CD4-positive, CD25-positive, alpha-beta regulatory T cell (primary cell): ENCODE measurements around the gene SCEL. TPM values are rescaled to one million over a fixed set of nuclear protein-coding genes. Genes with fewer than 3 reads are reported as not detected.

Experiments
- ATAC-seq, 2 donors: fragments of 150-1000 bp; cut with Tn5 transposase; one replicate each; pipeline ENCODE4 v1.10.0; 2021; ENCODE audit warnings: low read depth in 2 of 2, moderate number of reproducible peaks in 2 of 2, moderate library complexity in 1 of 2
- DNase-seq, 3 donors: peaks; one replicate each; pipeline versions ENCODE4 v3.0.0 to v3.0.0-alpha.2; 2012 to 2022; ENCODE audit warnings: mixed read lengths in 1 of 3
- H3K27ac ChIP-seq: one replicate; pipeline ENCODE4 v1.7.0; 2013; ENCODE audit warnings: mild to moderate bottlenecking, low read length; ENCODE audit not compliant: insufficient read depth, poor library complexity, severe bottlenecking
- H3K27me3 ChIP-seq: one replicate; pipeline ENCODE4 v1.7.0; 2013; ENCODE audit warnings: low read length; ENCODE audit not compliant: control insufficient read depth, insufficient read depth
- H3K36me3 ChIP-seq: one replicate; pipeline ENCODE4 v1.7.0; 2013; ENCODE audit warnings: mild to moderate bottlenecking, low read length, moderate library complexity; ENCODE audit not compliant: control insufficient read depth, insufficient read depth
- H3K4me1 ChIP-seq: 2 replicates; pipeline ENCODE4 v1.7.0; 2013; ENCODE audit warnings: mild to moderate bottlenecking, low read length; ENCODE audit not compliant: insufficient read depth, control insufficient read depth, poor library complexity, severe bottlenecking
- H3K4me3 ChIP-seq: one replicate; pipeline ENCODE4 v1.7.0; 2013; ENCODE audit warnings: low read depth, mild to moderate bottlenecking, low read length, moderate library complexity
- H3K9me3 ChIP-seq, 2 experiments: 1 replicate in 1 of 2; 2 replicates in 1 of 2; pipeline ENCODE4 v1.7.0; 2013; ENCODE audit warnings: low read length in 2 of 2, mild to moderate bottlenecking in 1 of 2, moderate library complexity in 1 of 2; ENCODE audit not compliant: control insufficient read depth in 2 of 2
- H3K27ac Mint-ChIP-seq, 3 donors: one replicate each; pipeline ENCODE4 v1.8.0; 2020 to 2022; ENCODE audit warnings: mild to moderate bottlenecking in 3 of 3, mixed read lengths in 3 of 3, moderate library complexity in 2 of 3
- H3K27me3 Mint-ChIP-seq: one replicate; pipeline ENCODE4 v1.8.0; 2022; ENCODE audit warnings: mild to moderate bottlenecking, mixed read lengths
- H3K36me3 Mint-ChIP-seq: one replicate; pipeline ENCODE4 v1.8.0; 2020; ENCODE audit warnings: mixed read lengths
- H3K4me1 Mint-ChIP-seq, 4 donors: one replicate each; pipeline ENCODE4 v1.8.0; 2020 to 2022; ENCODE audit warnings: mixed read lengths in 4 of 4, mild to moderate bottlenecking in 1 of 4
- H3K4me3 Mint-ChIP-seq, 4 donors: one replicate each; pipeline ENCODE4 v1.8.0; 2020 to 2022; ENCODE audit warnings: mild to moderate bottlenecking in 4 of 4, mixed read lengths in 4 of 4, moderate library complexity in 3 of 4
- H3K9me3 Mint-ChIP-seq, 7 donors: one replicate each; pipeline ENCODE4 v1.8.0; 2020 to 2022; ENCODE audit warnings: mixed read lengths in 7 of 7, mild to moderate bottlenecking in 3 of 7, moderate library complexity in 2 of 7
- polyA plus RNA-seq, 4 donors: library from polyadenylated mRNA; unstranded; fragments of 300-500 nt; fragmentation: Illumina TruSeq; gene quantifications; one replicate each; pipeline ENCODE4 v1.2.3, GENCODE V29; 2021
- total RNA-seq: library from RNA; stranded (reverse); gene quantifications from one replicate; pipeline ENCODE4 v1.2.3, GENCODE V29; 2022

Gene SCEL
- total and polyA plus RNA-seq, 5 donors from 2014 or later = not detected

DNA sequence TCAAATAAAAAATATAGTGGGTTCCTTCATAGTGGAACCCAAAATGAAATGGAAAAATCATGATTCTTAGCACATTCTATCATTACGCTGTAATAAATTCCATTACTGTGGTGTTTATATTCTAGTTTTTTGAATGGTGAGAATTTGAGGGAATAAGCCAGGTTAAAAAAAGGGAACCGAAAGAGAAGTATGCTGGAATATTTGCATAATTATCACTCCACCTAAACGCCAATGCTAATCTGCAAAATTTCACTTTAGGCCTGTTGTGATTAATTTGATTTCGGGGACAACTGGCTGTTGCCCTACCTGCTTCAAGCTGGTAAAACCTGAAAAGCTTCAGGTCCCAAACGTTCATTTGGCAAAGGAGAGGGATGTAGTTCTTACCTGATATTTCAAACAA, 32.1 kb upstream of the SCEL start:
- Histone ChIP-seq H3K27me3 (peaks cover 6% of the 10 kb centered on the region), H3K36me3 (no peaks in the 10 kb centered on the region), H3K9me3 (no peaks in the 10 kb centered on the region), H3K4me1 (no peaks in the 10 kb centered on the region), H3K27ac (no peak overlapping the region), H3K4me3 (no peak overlapping the region)
- H3K4me3 Mint-ChIP-seq = no peak overlapping the region
- no peak for ATAC-seq
- no peaks in the 10 kb centered on the region for H3K36me3 Mint-ChIP-seq
- no peak for DNase-seq
- no peaks in the 10 kb centered on the region for H3K4me1 Mint-ChIP-seq
- H3K27ac Mint-ChIP-seq = no peak overlapping the region
- H3K27me3 Mint-ChIP-seq = peaks cover 4% of the 10 kb centered on the region
- peaks cover 0 to 3% (median 0%) of the 10 kb centered on the region in 7 donors for H3K9me3 Mint-ChIP-seq

DNA sequence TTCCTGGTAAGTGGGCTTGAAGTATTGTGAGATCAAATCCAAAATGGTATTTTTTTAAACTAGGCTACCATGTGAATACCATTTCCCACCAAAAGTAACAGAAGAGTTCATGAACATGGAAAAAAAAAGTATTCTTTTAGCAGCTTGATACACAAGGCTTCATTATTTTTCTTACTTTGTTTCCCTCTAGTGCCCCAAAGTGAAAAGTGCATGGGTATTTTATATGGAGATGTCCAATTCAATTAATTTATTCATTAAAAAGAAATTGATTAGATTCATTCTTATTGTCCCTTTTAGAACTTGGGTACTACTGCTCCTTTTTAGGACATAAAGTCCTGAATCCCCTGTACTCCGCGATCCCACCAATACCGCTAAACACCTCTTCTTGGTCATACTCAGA, 28.6 kb upstream of the SCEL start:
- Mint-ChIP-seq H3K9me3 (peaks cover 0 to 3% (median 0%) of the 10 kb centered on the region in 7 donors), H3K27me3 (peaks cover 18% of the 10 kb centered on the region), H3K4me1 (peaks cover 0 to 3% (median 1%) of the 10 kb centered on the region in 4 donors), H3K36me3 (no peaks in the 10 kb centered on the region), H3K4me3 (no peak overlapping the region), H3K27ac (no peak overlapping the region)
- DNase-seq (no peak), ATAC-seq (no peak)
- H3K4me1 ChIP-seq = no peaks in the 10 kb centered on the region
- no peaks in the 10 kb centered on the region for H3K9me3 ChIP-seq
- H3K27ac ChIP-seq = no peak overlapping the region
- H3K36me3 ChIP-seq = no peaks in the 10 kb centered on the region
- H3K4me3 ChIP-seq = no peak overlapping the region
- no peaks in the 10 kb centered on the region for H3K27me3 ChIP-seq

GRCh38 chr13:77507931-77508776, 27.4 kb upstream of the SCEL start:
- Histone ChIP-seq H3K4me1 (no peaks in the 10 kb centered on the region), H3K27me3 (no peaks in the 10 kb centered on the region), H3K36me3 (no peaks in the 10 kb centered on the region), H3K27ac (no peak overlapping the region), H3K9me3 (no peaks in the 10 kb centered on the region), H3K4me3 (no peak overlapping the region)
- Mint-ChIP-seq H3K9me3 (peaks cover 0 to 3% (median 0%) of the 10 kb centered on the region in 7 donors), H3K4me1 (peaks cover 0 to 3% (median 1%) of the 10 kb centered on the region in 4 donors), H3K27ac (no peak overlapping the region), H3K27me3 (peaks cover 23% of the 10 kb centered on the region), H3K4me3 (no peak overlapping the region), H3K36me3 (no peaks in the 10 kb centered on the region)
- DNase-seq (no peak), ATAC-seq (no peak)

- no peak for ATAC-seq
- Histone ChIP-seq H3K27me3 (no peaks in the 10 kb centered on the region), H3K4me1 (no peaks in the 10 kb centered on the region), H3K36me3 (no peaks in the 10 kb centered on the region), H3K27ac (no peak overlapping the region), H3K4me3 (no peak overlapping the region), H3K9me3 (no peaks in the 10 kb centered on the region)
- Mint-ChIP-seq H3K36me3 (no peaks in the 10 kb centered on the region), H3K27me3 (peaks cover 23% of the 10 kb centered on the region), H3K4me3 (no peak overlapping the region), H3K9me3 (peaks cover 0 to 3% (median 0%) of the 10 kb centered on the region in 7 donors), H3K4me1 (peaks cover 0 to 3% (median 2%) of the 10 kb centered on the region in 4 donors), H3K27ac (no peak overlapping the region)
- DNase-seq = no peak
Measured at GRCh38 chr13:77508959-77509620, 26.4 kb upstream of the SCEL start.

- H3K4me3 Mint-ChIP-seq = no peak overlapping the region
- Histone ChIP-seq H3K27ac (no peak overlapping the region), H3K36me3 (no peaks in the 10 kb centered on the region), H3K9me3 (no peaks in the 10 kb centered on the region), H3K27me3 (no peaks in the 10 kb centered on the region), H3K4me1 (no peaks in the 10 kb centered on the region), H3K4me3 (no peak overlapping the region)
- peaks cover 23% of the 10 kb centered on the region for H3K27me3 Mint-ChIP-seq
- ATAC-seq (no peak), DNase-seq (no peak)
- H3K36me3 Mint-ChIP-seq = no peaks in the 10 kb centered on the region
- H3K9me3 Mint-ChIP-seq = peaks cover 0 to 3% (median 0%) of the 10 kb centered on the region in 7 donors
- no peak overlapping the region for H3K27ac Mint-ChIP-seq
- peaks cover 0 to 4% (median 2%) of the 10 kb centered on the region in 4 donors for H3K4me1 Mint-ChIP-seq
Measured at GRCh38 chr13:77510156-77510555, 25.4 kb upstream of the SCEL start.

DNA sequence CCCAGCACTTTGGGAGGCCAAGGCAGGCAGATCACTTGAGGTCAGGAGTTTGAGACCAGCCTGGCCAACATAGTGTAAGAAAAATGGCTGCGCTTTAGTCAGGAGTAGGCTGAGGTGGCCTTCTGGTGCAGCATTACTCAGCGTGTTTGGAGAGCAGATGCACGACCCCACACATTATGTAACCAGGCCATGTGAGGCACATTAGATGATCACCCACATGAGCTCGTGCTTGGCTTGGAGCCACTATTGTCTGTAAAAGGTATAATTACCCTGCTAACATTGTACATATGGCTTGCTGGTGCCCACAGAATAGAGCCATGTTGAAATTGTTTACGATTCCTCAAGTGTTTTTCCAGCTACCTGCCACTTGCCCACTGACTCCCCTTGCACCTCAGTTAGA, 24.0 kb upstream of the SCEL start:
- peaks cover 0 to 3% (median 0%) of the 10 kb centered on the region in 7 donors for H3K9me3 Mint-ChIP-seq

GRCh38 chr13:77513719-77514335, 21.7 kb upstream of the SCEL start:
- H3K9me3 ChIP-seq = no peaks in the 10 kb centered on the region
- H3K4me3 ChIP-seq = no peak overlapping the region
- DNase-seq (no peak), ATAC-seq (no peak)
- Mint-ChIP-seq H3K36me3 (no peaks in the 10 kb centered on the region), H3K4me1 (peaks cover 0 to 4% (median 2%) of the 10 kb centered on the region in 4 donors), H3K27ac (no peak overlapping the region), H3K9me3 (no peaks in the 10 kb centered on the region), H3K27me3 (peaks cover 24% of the 10 kb centered on the region), H3K4me3 (no peak overlapping the region)
- no peak overlapping the region for H3K27ac ChIP-seq
- H3K27me3 ChIP-seq = no peaks in the 10 kb centered on the region
- no peaks in the 10 kb centered on the region for H3K36me3 ChIP-seq
- H3K4me1 ChIP-seq = no peaks in the 10 kb centered on the region

More for the DNA sequence above, 24.0 kb upstream of the SCEL start:
- Histone ChIP-seq H3K27ac (no peak overlapping the region), H3K9me3 (no peaks in the 10 kb centered on the region), H3K4me3 (no peak overlapping the region), H3K4me1 (no peaks in the 10 kb centered on the region), H3K36me3 (no peaks in the 10 kb centered on the region), H3K27me3 (no peaks in the 10 kb centered on the region)
- DNase-seq (no peak), ATAC-seq (no peak)
- Mint-ChIP-seq H3K4me3 (no peak overlapping the region), H3K4me1 (peaks cover 0 to 4% (median 2%) of the 10 kb centered on the region in 4 donors), H3K27ac (no peak overlapping the region), H3K36me3 (no peaks in the 10 kb centered on the region), H3K27me3 (peaks cover 22% of the 10 kb centered on the region)
